Measurements from ENCODE around the gene LRRC28. TPM values are rescaled to one million over a fixed set of nuclear protein-coding genes. Genes with fewer than 3 reads are reported as not detected.

LRRC28 gene
- polyA plus RNA-seq, 1 donor from 2014 or later: 20.4 TPM

DNA sequence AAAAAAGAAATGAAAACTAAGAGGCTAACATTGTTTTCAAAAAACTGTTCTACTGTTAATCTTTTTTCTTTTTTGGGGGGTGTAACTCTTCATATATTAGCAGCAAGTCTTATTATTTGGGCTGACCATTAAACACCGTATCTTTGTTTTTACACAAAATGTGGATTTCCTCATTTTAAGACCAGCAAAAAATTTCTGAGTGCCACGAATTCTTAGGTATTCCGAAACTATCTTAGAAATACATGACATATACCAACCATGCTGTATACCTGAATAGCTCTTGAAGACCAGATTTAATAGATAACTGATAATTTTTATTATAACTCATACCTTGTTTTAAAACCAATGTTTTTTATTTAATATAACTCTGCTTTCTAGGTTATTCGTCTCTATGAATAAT is 1.3 kb upstream of the LRRC28 start:
- peak overlapping the region; percentile 95 for H3K27ac ChIP-seq (ENCODE audit: low read length)
- peak overlapping the region; percentile 87 for H3K4me3 ChIP-seq (ENCODE audit: low read length)

DNA sequence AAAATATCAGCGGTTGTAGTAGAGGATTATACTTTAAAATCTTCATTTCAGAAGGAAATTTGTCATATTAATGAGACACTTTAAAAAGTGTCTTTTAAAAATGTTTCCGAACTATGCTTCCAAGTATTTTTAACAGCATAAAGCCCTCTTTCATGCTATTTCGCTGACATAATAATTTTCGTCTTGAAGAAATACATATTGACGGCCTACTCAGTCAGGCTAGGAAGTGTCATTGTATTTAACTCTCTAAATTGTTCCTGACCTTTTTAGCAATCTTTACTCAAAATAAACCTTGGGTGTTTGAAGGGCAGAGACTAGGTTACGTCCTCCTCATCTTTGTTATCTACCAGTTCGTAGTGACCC is 806 bp upstream of the LRRC28 start:
- peak overlapping the region; percentile 98 for H2AFZ ChIP-seq (ENCODE audit: low read depth, low read length)

More for the DNA sequence above, 1.3 kb upstream of the LRRC28 start:
- H3K9ac ChIP-seq (ENCODE audit: low read length): peak overlapping the region; percentile 84
- H2AFZ ChIP-seq (ENCODE audit: low read depth, low read length): no peak overlapping the region
- TF ChIP-seq REST (IDR thresholded peaks at IDR 0.05; ENCODE audit: borderline replicate concordance) (no peak), EP300 (conservative IDR thresholded peaks at IDR 0.05; ENCODE audit: poor library complexity, severe bottlenecking) (no peak), RAD21 (conservative IDR thresholded peaks at IDR 0.05) (no peak), MXI1 (conservative IDR thresholded peaks at IDR 0.05; ENCODE audit: poor library complexity, severe bottlenecking) (no peak), SMC3 (conservative IDR thresholded peaks at IDR 0.05; ENCODE audit: poor library complexity) (no peak), TAF1 (IDR thresholded peaks at IDR 0.05; ENCODE audit: low read depth) (no peak), POLR2AphosphoS5 (IDR thresholded peaks at IDR 0.05) (no peak)
- H3K36me3 ChIP-seq (ENCODE audit: insufficient read depth, low read length): no peaks in the 10 kb centered on the region
- peak overlapping the region; percentile 84 for H3K4me2 ChIP-seq (ENCODE audit: low read length)
- H4K20me1 ChIP-seq (ENCODE audit: insufficient read depth): no peaks in the 10 kb centered on the region
- H3F3A ChIP-seq (ENCODE audit: insufficient read depth, low read length, poor library complexity, severe bottlenecking): peaks cover 12% of the 10 kb centered on the region
- no peaks in the 10 kb centered on the region for H3K27me3 ChIP-seq (ENCODE audit: insufficient read depth, low read depth, low read length)
- peaks cover 7% of the 10 kb centered on the region for H3K79me2 ChIP-seq (replicated peaks; ENCODE audit: insufficient read depth, low read length)
- no peaks in the 10 kb centered on the region for H3K9me2 ChIP-seq (ENCODE audit: insufficient read depth, low read length)
- H3K9me3 ChIP-seq (ENCODE audit: low read length): no peaks in the 10 kb centered on the region

More for the DNA sequence above, 806 bp upstream of the LRRC28 start:
- H3K9me3 ChIP-seq (ENCODE audit: low read length): no peaks in the 10 kb centered on the region
- H3K9ac ChIP-seq (ENCODE audit: low read length): peak overlapping the region; percentile 84
- H3F3A ChIP-seq (ENCODE audit: insufficient read depth, low read length, poor library complexity, severe bottlenecking): peaks cover 12% of the 10 kb centered on the region
- peak overlapping the region; percentile 95 for H3K27ac ChIP-seq (ENCODE audit: low read length)
- H4K20me1 ChIP-seq (ENCODE audit: insufficient read depth): no peaks in the 10 kb centered on the region
- TF ChIP-seq EP300 (conservative IDR thresholded peaks at IDR 0.05; ENCODE audit: poor library complexity, severe bottlenecking) (no peak), REST (IDR thresholded peaks at IDR 0.05; ENCODE audit: borderline replicate concordance) (no peak), TAF1 (IDR thresholded peaks at IDR 0.05; ENCODE audit: low read depth) (no peak), RAD21 (conservative IDR thresholded peaks at IDR 0.05) (no peak), EZH2 (IDR thresholded peaks at IDR 0.05; ENCODE audit: borderline replicate concordance, insufficient read depth, low read length, poor library complexity, severe bottlenecking) (no peak), POLR2AphosphoS5 (IDR thresholded peaks at IDR 0.05) (no peak), MXI1 (conservative IDR thresholded peaks at IDR 0.05; ENCODE audit: poor library complexity, severe bottlenecking) (no peak), SMC3 (conservative IDR thresholded peaks at IDR 0.05; ENCODE audit: poor library complexity) (no peak)
- TF ChIP-seq, protein P1, sequence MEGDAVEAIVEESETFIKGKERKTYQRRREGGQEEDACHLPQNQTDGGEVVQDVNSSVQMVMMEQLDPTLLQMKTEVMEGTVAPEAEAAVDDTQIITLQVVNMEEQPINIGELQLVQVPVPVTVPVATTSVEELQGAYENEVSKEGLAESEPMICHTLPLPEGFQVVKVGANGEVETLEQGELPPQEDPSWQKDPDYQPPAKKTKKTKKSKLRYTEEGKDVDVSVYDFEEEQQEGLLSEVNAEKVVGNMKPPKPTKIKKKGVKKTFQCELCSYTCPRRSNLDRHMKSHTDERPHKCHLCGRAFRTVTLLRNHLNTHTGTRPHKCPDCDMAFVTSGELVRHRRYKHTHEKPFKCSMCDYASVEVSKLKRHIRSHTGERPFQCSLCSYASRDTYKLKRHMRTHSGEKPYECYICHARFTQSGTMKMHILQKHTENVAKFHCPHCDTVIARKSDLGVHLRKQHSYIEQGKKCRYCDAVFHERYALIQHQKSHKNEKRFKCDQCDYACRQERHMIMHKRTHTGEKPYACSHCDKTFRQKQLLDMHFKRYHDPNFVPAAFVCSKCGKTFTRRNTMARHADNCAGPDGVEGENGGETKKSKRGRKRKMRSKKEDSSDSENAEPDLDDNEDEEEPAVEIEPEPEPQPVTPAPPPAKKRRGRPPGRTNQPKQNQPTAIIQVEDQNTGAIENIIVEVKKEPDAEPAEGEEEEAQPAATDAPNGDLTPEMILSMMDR (IDR thresholded peaks at IDR 0.05; ENCODE audit: poor library complexity, severe bottlenecking): no peak
- peak overlapping the region; percentile 84 for H3K4me2 ChIP-seq (ENCODE audit: low read length)
- H3K9me2 ChIP-seq (ENCODE audit: insufficient read depth, low read length): no peaks in the 10 kb centered on the region
- H3K4me3 ChIP-seq (ENCODE audit: low read length): peak overlapping the region; percentile 87
- H3K36me3 ChIP-seq (ENCODE audit: insufficient read depth, low read length): no peaks in the 10 kb centered on the region
- no peaks in the 10 kb centered on the region for H3K27me3 ChIP-seq (ENCODE audit: insufficient read depth, low read depth, low read length)
- peaks cover 7% of the 10 kb centered on the region for H3K79me2 ChIP-seq (replicated peaks; ENCODE audit: insufficient read depth, low read length)

Data from neural cell (in vitro differentiated cells).